RCC 7860 (cell line): ENCODE measurements around the gene FOXK1.

Source experiments
- DNase-seq: peaks from one replicate; pipeline ENCODE4 v3.0.0-alpha.2; 2015; ENCODE audit warnings: low spot score
- FAIRE-seq: peaks from 2 replicates; lab custom pipeline; 2012; peaks lifted over from hg19 to GRCh38; lab: Jason Lieb, UNC

Gene FOXK1

GRCh38 chr7:4718075-4718474 lies 36.0 kb downstream of the FOXK1 start:
- no peak for FAIRE-seq
- no peak for DNase-seq

DNA sequence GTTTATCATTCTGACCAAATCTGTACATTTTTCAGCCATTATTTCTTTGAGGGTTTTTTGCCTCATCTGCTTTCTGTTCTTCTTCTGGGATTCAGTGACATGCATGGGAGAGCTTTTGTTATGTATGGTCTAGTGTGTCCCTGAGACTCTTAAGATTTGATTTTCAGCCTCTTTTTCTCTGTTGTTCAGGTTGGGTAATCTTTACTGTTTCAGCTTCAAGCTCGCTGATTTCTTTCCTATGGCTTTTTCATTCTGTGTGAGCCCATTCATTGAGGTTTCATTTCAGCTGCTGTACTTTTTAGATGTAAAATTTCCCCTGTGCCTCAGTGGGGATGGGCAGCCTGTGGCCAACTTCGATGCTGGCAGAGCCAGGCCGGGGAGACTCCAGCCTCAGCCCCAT lies 38.1 kb downstream of the FOXK1 start:
- DNase-seq (no peak), FAIRE-seq (no peak)

DNA sequence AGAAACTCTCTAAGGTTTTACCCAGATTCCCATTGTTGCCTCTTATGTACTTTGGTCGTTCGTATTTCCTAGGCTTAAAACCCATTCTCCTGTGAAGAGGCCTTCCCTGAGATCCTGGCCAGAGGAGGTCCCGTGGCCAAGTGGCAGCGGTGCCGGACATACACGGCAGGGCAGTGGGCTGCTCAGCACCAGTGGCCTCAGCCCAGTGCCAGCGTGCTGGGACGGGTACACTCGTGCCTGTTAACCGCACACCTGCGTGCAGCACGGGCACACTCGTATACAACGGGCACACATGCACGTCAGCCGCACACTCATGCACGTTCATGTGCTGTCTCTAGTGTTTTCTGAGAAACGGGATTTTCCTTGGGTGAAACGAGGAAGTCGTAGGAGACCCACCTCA lies 40.2 kb downstream of the FOXK1 start:
- DNase-seq (no peak), FAIRE-seq (no peak)

- no peak for DNase-seq
- no peak for FAIRE-seq
Observed at GRCh38 chr7:4722960-4723630, 41.0 kb downstream of the FOXK1 start.

DNA sequence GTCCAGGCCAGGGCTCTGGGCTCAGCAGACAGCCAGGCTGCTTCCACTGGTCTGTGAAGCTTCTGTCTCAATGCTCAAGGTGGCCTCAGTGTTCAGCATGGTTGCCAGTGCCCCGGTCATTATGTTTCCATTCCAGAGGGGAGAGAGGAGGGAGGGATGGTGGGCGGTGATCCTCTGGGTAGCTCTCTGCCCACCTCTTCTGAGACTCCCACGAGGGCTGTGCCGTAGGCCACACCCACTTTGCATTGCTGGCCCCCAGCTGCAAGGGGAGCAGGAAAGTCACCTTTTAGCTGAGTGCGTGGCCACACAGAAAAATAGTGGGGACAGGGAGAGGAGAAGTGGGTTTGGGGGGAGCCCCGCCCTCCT lies 42.5 kb downstream of the FOXK1 start:
- DNase-seq (peak; percentile 81), FAIRE-seq (peak; percentile 77)

GRCh38 chr7:4725014-4725849 lies 43.1 kb downstream of the FOXK1 start:
- FAIRE-seq (peak; percentile 75), DNase-seq (peak; percentile 81)

DNA sequence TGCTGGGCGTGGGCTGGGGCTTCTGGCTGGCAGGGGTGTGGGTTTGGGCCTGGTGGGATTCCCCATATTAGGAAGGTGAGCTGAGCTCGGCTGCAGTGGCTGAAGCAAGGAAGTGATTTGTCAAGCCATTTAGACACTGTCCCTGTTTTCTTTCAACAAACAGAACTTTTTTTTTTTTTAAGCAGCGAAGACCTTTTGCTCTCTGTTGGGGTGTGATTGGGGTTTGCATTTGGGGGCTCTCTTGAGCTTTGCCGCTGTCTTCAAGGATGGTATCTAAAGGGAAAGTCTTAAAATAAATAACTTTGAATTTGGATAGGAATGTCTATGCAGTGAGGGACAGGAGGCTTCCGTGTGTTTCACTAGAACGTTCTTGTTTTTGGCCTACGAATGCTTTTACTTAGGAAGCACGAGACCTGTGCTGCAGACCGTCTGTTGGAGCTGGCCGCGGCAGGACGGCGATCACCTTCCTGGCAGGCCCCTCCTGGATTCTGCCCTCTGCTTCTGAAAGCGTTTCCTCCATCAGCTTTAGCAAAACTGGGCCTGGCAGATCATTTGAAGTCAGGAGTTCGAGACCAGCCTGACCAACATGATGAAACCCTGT lies 43.9 kb downstream of the FOXK1 start:
- DNase-seq: no peak
- no peak for FAIRE-seq

DNA sequence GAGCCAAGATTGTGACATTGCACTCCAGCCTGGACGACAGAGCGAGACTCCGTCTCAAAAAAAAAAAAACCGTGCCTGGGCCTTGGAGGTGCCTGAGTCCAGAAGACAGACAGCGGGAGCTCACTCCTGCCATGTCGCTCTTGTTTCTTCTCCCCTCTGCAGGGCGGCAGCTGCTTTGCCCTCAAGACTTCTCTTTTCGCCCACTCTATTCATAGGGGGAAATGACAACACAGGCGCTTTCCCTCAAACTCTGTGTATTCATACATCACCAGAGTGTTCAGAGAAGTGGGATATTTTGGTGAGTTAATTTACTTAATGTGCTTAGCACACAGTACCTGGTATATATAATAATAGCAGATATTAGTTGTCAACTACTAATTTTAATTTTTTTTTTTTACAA lies 44.5 kb downstream of the FOXK1 start:
- FAIRE-seq: no peak
- DNase-seq: no peak

GRCh38 chr7:4727914-4728705 lies 46.0 kb downstream of the FOXK1 start:
- FAIRE-seq (no peak), DNase-seq (no peak)

GRCh38 chr7:4729266-4729665 lies 47.2 kb downstream of the FOXK1 start:
- DNase-seq (no peak), FAIRE-seq (no peak)

- FAIRE-seq (no peak), DNase-seq (no peak)
Observed at GRCh38 chr7:4730276-4730675, 48.2 kb downstream of the FOXK1 start.

- FAIRE-seq (no peak), DNase-seq (no peak)
Observed at GRCh38 chr7:4730971-4731370, 48.9 kb downstream of the FOXK1 start.

DNA sequence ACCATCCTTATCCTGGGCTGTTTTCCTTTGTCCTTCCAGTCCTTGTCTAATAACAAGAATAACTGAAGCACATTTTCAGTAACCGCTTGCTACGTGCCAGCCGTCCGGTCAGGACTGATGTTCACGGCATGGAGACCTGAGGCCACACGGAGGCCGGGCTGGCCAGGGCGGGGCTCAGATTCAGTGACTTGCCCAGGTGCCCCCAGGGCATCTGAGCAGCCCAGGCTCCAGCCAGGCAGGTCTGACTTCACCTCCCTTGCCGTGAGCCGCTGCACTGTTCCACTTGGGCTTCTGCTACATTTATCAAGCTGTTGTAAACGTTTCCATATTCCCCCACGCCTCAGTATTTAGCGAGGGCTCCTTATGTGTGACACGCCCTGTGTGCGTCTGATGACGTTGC lies 49.7 kb downstream of the FOXK1 start:
- DNase-seq (no peak), FAIRE-seq (no peak)

- DNase-seq (no peak), FAIRE-seq (no peak)
Observed at GRCh38 chr7:4733936-4734528, 51.9 kb downstream of the FOXK1 start.

DNA sequence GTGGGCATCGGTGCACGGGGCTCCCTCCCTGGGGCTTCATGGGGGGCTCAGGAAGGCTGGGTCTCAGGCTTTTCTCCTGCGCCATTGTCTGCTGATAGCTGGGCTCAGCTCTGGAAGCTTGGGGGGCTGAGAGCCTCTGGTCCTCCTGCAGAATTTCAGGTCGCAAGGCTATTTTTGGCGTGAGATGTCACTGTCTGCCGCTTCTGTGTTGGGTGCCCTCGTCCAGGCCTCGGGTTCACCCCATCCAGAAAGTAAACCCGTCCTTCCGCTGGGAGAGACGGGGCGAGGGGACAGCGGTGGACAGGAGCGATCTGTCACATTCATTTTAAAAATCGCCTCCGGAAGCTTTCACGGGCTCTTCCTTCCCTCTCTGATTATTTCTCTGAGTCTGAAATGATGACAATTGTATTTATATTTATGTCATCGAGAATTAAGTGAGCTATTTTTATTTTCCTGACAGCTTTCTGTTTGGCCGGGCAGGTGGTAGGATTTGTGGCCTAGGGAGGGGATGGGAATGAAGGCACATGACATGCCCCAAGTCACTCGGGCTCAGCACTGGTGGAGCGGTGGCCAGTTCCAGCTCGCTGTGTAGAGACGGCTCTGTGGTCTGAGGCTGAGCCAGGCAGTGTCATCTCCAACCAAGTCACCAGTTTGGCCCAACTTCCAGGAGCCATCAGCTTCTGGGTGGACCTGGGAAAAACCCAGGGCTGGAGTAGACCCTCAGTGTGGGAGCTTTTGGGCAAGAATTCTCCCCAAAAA lies 52.7 kb downstream of the FOXK1 start:
- DNase-seq (no peak), FAIRE-seq (no peak)

GRCh38 chr7:4737300-4737699 lies 55.2 kb downstream of the FOXK1 start:
- DNase-seq: no peak
- no peak for FAIRE-seq

DNA sequence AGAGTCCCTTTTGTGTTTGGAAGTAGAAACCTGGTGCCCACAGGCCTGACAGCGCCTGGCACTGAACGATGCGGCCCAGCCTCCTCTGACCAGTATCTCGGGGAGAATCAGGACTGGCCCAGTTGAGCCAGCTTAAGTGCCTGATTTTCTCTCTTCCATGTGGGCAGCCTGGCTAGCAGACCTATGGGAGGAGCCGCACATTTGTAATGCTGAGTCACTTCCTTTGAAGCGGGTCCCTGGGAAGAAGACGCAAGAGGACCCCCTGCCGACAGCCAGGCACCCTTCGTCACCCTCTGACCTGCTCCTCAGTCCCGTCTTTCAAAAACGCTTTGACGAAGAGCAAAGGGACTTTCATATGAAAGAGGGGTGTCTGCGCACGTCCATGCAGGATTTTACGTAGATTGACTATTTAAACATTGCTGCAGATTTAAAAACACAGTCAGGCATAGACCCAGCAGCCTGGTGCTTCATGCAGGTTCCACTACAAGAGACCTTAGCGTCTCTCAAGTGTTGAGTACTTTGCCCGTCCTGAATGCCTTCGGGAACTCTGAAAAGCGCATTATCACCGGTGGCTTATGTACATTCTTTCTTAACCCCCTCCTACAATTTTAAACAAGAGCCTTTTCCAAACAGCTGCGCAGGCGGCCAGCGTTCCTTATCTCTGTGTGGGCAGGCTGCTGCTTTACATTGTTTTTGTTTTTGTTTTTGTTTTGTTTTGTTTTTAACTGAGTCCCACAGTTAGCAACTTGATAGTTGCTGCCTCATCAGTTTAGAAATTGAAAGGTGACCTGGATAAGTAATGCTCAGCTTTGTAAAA lies 56.8 kb downstream of the FOXK1 start:
- peak; percentile 94 for FAIRE-seq
- peak; percentile 96 for DNase-seq

DNA sequence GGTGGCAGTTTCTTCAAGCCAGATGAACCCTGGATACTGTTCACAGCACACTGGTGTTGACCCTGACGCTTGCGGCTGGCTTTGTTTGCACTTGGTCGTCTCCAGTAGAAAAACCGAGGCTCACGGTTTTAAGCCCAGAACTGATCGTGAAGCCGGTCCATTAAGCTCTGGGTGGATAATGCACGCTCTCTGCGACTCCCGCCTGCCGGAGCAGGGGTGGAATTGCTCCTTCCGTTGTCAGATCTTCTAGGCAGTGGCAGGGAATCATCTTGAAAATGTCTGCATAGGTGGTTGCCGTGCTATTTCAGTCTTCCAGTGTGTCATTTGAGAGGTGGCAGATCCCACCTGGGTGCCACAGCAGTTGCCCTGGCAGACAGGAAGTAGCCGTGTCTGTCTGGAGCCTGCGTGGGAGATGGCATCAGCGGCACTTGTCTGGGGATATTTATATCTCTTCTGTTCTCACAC lies 57.5 kb downstream of the FOXK1 start:
- FAIRE-seq: peak; percentile 52
- DNase-seq: peak; percentile 78

DNA sequence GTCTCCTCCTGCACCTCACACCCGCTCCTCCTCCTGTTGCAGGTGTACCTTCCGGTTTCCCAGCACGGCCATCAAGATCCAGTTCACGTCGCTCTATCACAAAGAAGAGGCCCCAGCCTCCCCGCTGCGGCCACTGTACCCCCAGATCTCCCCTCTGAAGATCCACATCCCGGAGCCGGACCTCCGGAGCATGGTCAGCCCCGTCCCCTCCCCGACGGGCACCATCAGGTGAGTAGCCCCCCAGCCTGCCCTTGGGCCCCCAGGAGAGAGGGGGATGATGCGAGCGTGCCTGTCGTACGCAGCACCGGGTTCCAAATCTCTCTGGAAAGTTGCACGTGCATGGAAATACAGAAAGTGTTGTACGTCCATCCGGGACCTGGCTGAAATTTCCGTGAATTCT lies 58.7 kb downstream of the FOXK1 start:
- DNase-seq: no peak
- no peak for FAIRE-seq
